ENCODE results near the gene EPAS1.

GRCh38 chr2:46293466-46293865, 3.7 kb upstream of the EPAS1 start:
- TF ChIP-seq, protein P1, sequence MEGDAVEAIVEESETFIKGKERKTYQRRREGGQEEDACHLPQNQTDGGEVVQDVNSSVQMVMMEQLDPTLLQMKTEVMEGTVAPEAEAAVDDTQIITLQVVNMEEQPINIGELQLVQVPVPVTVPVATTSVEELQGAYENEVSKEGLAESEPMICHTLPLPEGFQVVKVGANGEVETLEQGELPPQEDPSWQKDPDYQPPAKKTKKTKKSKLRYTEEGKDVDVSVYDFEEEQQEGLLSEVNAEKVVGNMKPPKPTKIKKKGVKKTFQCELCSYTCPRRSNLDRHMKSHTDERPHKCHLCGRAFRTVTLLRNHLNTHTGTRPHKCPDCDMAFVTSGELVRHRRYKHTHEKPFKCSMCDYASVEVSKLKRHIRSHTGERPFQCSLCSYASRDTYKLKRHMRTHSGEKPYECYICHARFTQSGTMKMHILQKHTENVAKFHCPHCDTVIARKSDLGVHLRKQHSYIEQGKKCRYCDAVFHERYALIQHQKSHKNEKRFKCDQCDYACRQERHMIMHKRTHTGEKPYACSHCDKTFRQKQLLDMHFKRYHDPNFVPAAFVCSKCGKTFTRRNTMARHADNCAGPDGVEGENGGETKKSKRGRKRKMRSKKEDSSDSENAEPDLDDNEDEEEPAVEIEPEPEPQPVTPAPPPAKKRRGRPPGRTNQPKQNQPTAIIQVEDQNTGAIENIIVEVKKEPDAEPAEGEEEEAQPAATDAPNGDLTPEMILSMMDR (IDR thresholded peaks at IDR 0.05): no peak
- TF ChIP-seq EZH2 (IDR thresholded peaks at IDR 0.05) (no peak), EZH2phosphoT487 (IDR thresholded peaks at IDR 0.05) (no peak)
